Trophoblast cell (in vitro differentiated cells and primary cell): Measurements from ENCODE around the gene TIGAR.

Source experiments
- DNase-seq, 2 donors: peaks; one replicate each; pipeline ENCODE4 v3.0.0-alpha.2; 2016
- H2AFZ ChIP-seq: 2 replicates; pipeline ENCODE4 v1.6.1; 2013; ENCODE audit warnings: low read length, moderate library complexity, mild to moderate bottlenecking; ENCODE audit not compliant: insufficient read depth, poor library complexity
- H2AK5ac ChIP-seq: 2 replicates; pipeline ENCODE4 v1.6.1; 2013; ENCODE audit warnings: mild to moderate bottlenecking, low read length
- H2BK120ac ChIP-seq: 2 replicates; pipeline ENCODE4 v1.6.1; 2013; ENCODE audit warnings: low read length, mild to moderate bottlenecking, moderate library complexity; ENCODE audit not compliant: insufficient read depth, poor library complexity
- H2BK12ac ChIP-seq: 2 replicates; pipeline ENCODE4 v1.6.1; 2013; ENCODE audit warnings: mild to moderate bottlenecking, low read length, moderate library complexity
- H2BK5ac ChIP-seq: 2 replicates; pipeline ENCODE4 v1.6.1; 2013; ENCODE audit warnings: low read length, low read depth, moderate library complexity, mild to moderate bottlenecking; ENCODE audit not compliant: poor library complexity
- H3K14ac ChIP-seq: 2 replicates; pipeline ENCODE4 v1.6.1; 2013; ENCODE audit warnings: mild to moderate bottlenecking, low read length
- H3K18ac ChIP-seq: 2 replicates; pipeline ENCODE4 v1.6.1; 2013; ENCODE audit warnings: mild to moderate bottlenecking, low read length
- H3K23ac ChIP-seq: 2 replicates; pipeline ENCODE4 v1.6.1; 2013; ENCODE audit warnings: low read length
- H3K27ac ChIP-seq: 2 replicates; pipeline ENCODE4 v1.5.1; 2013; ENCODE audit warnings: low read depth, mild to moderate bottlenecking, inconsistent platforms, low read length, moderate library complexity
- H3K27me3 ChIP-seq: 2 replicates; pipeline ENCODE4 v1.6.1; 2013; ENCODE audit warnings: inconsistent platforms, mild to moderate bottlenecking, low read length, moderate library complexity; ENCODE audit not compliant: insufficient read depth
- H3K36me3 ChIP-seq, 2 experiments: 1 replicate in 1 of 2; 2 replicates in 1 of 2; pipeline ENCODE4 v1.6.1; 2013; ENCODE audit warnings: low read length in 2 of 2, mild to moderate bottlenecking in 2 of 2, moderate library complexity in 1 of 2; ENCODE audit not compliant: insufficient read depth in 2 of 2, control insufficient read depth in 1 of 2
- H3K4ac ChIP-seq: 2 replicates; pipeline ENCODE4 v1.6.1; 2013; ENCODE audit warnings: low read depth, mild to moderate bottlenecking, low read length, moderate library complexity
- H3K4me1 ChIP-seq, 2 experiments: 1 replicate in 1 of 2; 2 replicates in 1 of 2; pipeline ENCODE4 v1.6.1; 2013; ENCODE audit warnings: low read length in 2 of 2, mild to moderate bottlenecking in 2 of 2, moderate library complexity in 1 of 2; ENCODE audit not compliant: insufficient read depth in 2 of 2, control insufficient read depth in 1 of 2
- H3K4me2 ChIP-seq: 2 replicates; pipeline ENCODE4 v1.6.1; 2013; ENCODE audit warnings: inconsistent platforms, mild to moderate bottlenecking, low read length, moderate library complexity
- H3K4me3 ChIP-seq: 2 replicates; pipeline ENCODE4 v1.5.1; 2013; ENCODE audit warnings: mild to moderate bottlenecking, low read depth, low read length, inconsistent platforms
- H3K79me1 ChIP-seq: one replicate; pipeline ENCODE4 v1.6.1; 2013; ENCODE audit warnings: low read length
- H3K79me2 ChIP-seq: 2 replicates; pipeline ENCODE4 v1.6.1; 2013; ENCODE audit warnings: low read length, mild to moderate bottlenecking; ENCODE audit not compliant: control insufficient read depth, insufficient read depth, poor library complexity
- H3K9ac ChIP-seq: 2 replicates; pipeline ENCODE4 v1.6.1; 2013; ENCODE audit warnings: mild to moderate bottlenecking, low read length
- H3K9me3 ChIP-seq: 2 replicates; pipeline ENCODE4 v1.6.1; 2013; ENCODE audit warnings: low read depth, mild to moderate bottlenecking, control low read depth, inconsistent platforms, low read length; ENCODE audit not compliant: insufficient read depth
- H4K12ac ChIP-seq: 2 replicates; pipeline ENCODE4 v1.6.1; 2013; ENCODE audit warnings: low read depth, mild to moderate bottlenecking, low read length, moderate library complexity
- H4K8ac ChIP-seq: 2 replicates; pipeline ENCODE4 v1.6.1; 2013; ENCODE audit warnings: low read depth, mild to moderate bottlenecking, low read length, moderate library complexity
- H4K91ac ChIP-seq: one replicate; pipeline ENCODE4 v1.6.1; 2013; ENCODE audit warnings: low read depth, mild to moderate bottlenecking, low read length, moderate library complexity
- WGBS: extraction: QIAGEN DNeasy Blood & Tissue Kit; methylation state at CpG from one replicate; pipeline ENCODE4 v1.1.7; 2013; ENCODE audit warnings: missing lambda C conversion rate; ENCODE audit not compliant: insufficient read length, insufficient coverage; ENCODE audit errors: extremely low coverage; 5-methylcytosine and 5-hydroxymethylcytosine counted together

Gene TIGAR

DNA sequence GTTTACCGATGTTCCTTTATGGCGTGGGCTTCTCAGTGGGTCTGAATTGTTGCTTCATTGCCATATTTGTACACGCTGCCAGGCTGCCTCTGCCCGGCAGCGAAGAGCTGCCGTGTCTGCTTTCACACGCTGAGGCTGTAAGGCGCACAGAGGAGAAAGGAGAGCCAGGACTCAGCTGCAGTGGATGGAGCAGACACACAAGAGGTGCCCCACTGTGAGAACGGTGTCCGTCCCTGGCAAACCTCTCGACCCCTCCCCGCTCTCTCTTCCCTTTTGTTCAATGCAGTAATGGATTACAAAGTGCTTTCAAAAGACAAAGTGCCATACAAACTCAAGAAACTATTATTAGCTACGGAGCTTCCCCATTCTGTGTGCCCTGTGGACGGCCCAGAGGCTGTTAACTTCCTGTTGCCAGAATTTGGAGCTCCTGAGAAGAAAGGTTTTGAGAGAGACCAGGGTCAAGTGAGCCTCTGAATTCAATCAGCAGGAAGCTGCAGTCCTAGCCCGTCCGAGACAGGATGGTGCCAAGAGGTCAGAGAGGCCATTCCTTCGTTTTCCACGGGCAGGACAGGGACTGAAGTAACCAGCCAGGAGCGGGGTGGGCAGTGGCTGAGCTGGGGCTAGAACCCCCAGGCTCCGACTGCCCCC lies 31.7 kb upstream of the TIGAR start:
- H3K4ac ChIP-seq: no peak overlapping the region
- peak overlapping the region; percentile 22 for H3K27ac ChIP-seq
- H3K36me3 ChIP-seq: peaks cover 76 to 87% of the 10 kb centered on the region in 2 experiments
- H4K8ac ChIP-seq: no peak overlapping the region
- DNase-seq: no peak
- no peak overlapping the region for H2AK5ac ChIP-seq
- no peak overlapping the region for H4K91ac ChIP-seq
- H3K9me3 ChIP-seq: no peaks in the 10 kb centered on the region
- H3K4me2 ChIP-seq: no peak overlapping the region
- H3K79me1 ChIP-seq: peaks cover 5% of the 10 kb centered on the region
- no peak overlapping the region for H3K14ac ChIP-seq
- no peak overlapping the region for H3K4me3 ChIP-seq
- no peak overlapping the region for H2BK120ac ChIP-seq
- H2AFZ ChIP-seq: no peak overlapping the region
- H2BK5ac ChIP-seq: no peak overlapping the region
- no peak overlapping the region for H2BK12ac ChIP-seq
- H3K23ac ChIP-seq: no peak overlapping the region
- H3K79me2 ChIP-seq: peaks cover 3% of the 10 kb centered on the region
- no peak overlapping the region for H3K9ac ChIP-seq
- no peaks in the 10 kb centered on the region for H3K27me3 ChIP-seq
- peaks cover 25 to 28% of the 10 kb centered on the region in 2 experiments for H3K4me1 ChIP-seq
- WGBS: no CpG with 5 or more reads among the region's 20 CpGs
- no peak overlapping the region for H4K12ac ChIP-seq
- H3K18ac ChIP-seq: no peak overlapping the region

DNA sequence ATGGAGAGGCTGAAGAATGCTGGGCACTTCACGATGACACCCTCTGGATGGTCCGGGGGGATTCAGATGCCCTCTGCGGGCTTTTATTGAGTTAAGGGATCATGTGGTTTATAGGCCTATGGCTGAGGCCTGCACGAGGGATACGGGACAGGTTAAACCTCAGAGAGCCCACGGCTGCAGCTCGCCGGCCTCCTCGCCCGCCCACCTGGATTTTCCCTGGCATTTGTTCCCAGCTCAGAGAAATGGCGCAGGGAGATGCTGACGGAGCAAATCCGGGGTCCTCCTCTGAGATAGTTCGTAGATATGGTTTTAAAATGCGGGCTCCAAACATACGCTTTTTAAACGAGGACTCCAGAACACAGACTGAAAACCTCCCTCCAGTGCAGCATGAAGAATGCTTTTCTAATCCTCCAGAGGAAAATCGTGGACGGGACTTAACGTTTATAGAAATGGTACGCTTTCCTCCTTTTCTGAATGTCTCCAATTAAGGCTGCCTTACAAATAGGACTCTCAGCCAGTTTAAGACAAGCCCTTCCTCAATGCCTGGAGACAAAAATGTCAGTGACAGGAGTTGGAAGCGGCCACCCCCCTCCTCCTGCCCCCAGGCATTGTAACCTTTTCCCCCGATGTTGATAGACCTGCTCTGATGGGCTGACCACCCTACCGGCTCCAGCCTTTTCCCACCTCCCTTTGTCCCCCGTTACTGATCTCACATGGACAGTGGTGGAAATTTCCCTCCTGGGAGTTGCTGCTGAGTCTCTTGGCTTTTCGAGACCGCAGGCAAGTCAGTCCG lies 30.8 kb upstream of the TIGAR start:
- WGBS: no CpG with 5 or more reads among the region's 28 CpGs

DNA sequence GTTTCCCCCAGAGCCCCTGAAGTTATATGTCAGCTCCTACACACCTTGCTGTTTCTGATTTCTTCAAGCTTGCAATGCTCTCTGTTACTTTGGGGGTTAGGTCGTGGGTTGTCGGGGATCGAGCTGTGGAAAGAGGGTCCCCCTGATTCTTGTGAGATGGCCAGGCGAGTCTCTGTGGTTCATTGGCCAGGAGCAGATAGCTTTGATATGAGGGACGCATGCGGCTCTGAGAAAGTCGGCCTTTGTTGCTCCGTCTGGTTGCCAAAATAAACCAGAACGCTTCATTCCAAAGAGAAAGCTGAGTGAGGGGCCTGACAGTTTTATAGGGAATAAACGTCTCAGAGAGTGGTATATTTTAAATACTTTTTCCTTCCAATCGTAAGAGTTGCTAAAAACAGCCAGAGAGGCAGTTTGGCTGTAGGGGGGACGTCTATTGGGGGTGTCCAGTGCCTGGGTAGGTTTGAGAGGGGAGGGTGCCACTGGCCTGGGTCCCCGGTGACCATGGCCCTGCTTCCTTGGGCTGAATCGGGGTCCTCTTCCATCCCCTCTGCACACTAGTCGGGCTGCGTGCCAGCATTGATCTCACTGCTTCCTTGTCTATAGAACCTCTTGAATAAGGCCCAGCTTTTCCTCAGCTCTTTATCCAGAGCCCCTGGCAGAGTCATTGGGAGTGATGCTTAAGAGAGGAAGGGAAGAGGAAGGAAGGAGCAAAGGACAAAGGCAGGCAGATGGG lies 28.5 kb upstream of the TIGAR start:
- no peak for DNase-seq
- no peak overlapping the region for H3K4me3 ChIP-seq
- no CpG with 5 or more reads among the region's 16 CpGs for WGBS

More for the DNA sequence above, 30.8 kb upstream of the TIGAR start:
- H3K27ac ChIP-seq: no peak overlapping the region
- no peak overlapping the region for H4K8ac ChIP-seq
- H3K4ac ChIP-seq: no peak overlapping the region
- H3K36me3 ChIP-seq: peaks cover 74 to 89% of the 10 kb centered on the region in 2 experiments
- DNase-seq: no peak
- no peak overlapping the region for H3K18ac ChIP-seq
- H3K4me1 ChIP-seq: peaks cover 25 to 28% of the 10 kb centered on the region in 2 experiments
- no peak overlapping the region for H2BK120ac ChIP-seq
- no peak overlapping the region for H3K9ac ChIP-seq
- H3K9me3 ChIP-seq: no peaks in the 10 kb centered on the region
- H4K91ac ChIP-seq: no peak overlapping the region
- no peak overlapping the region for H3K4me2 ChIP-seq
- peaks cover 3% of the 10 kb centered on the region for H3K79me2 ChIP-seq
- no peak overlapping the region for H3K23ac ChIP-seq
- H3K79me1 ChIP-seq: peaks cover 5% of the 10 kb centered on the region
- no peak overlapping the region for H2AK5ac ChIP-seq
- no peak overlapping the region for H4K12ac ChIP-seq
- H3K27me3 ChIP-seq: no peaks in the 10 kb centered on the region
- H2BK12ac ChIP-seq: no peak overlapping the region
- peak overlapping the region; percentile 43 for H2BK5ac ChIP-seq
- no peak overlapping the region for H3K4me3 ChIP-seq
- no peak overlapping the region for H2AFZ ChIP-seq
- H3K14ac ChIP-seq: no peak overlapping the region

DNA sequence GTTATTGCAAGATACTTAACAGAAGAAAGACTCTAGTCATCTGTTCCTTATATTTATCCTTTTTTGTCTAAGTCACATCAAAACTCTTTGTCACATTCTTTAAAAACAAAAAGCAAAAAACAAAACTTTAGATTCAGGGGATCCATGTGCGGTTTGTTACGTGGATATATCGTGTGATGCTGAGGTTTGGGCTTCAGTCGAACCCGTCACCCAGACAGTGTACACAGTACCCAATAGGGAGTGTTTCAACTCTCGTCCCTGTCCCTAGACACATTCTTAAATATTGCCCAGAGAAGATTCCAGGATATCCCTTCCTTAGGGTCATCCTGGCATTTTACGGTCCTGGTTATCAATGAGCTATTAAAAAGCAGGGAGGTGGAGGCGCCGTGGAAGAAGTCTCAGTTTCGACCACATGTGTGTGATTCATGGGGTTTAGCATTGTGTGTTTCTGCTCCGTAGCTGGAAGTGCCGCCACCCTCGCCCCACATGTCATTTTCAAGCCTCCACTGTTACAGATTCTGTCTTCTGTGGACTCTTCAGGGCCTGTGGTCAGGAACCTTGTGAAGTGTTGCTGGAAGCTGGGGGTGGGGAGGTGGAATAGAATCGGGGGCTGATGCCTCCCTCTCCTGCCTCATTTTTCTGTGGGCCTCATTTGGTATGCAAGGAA lies 27.6 kb upstream of the TIGAR start:
- H2AK5ac ChIP-seq: no peak overlapping the region
- H2BK12ac ChIP-seq: no peak overlapping the region
- no peak overlapping the region for H3K9ac ChIP-seq
- no peak overlapping the region for H3K4me2 ChIP-seq
- no peak overlapping the region for H3K4ac ChIP-seq
- DNase-seq: no peak
- peaks cover 3% of the 10 kb centered on the region for H3K79me2 ChIP-seq
- H4K8ac ChIP-seq: no peak overlapping the region
- no CpG with 5 or more reads among the region's 14 CpGs for WGBS
- H3K23ac ChIP-seq: no peak overlapping the region
- no peak overlapping the region for H2AFZ ChIP-seq
- no peak overlapping the region for H3K18ac ChIP-seq
- no peak overlapping the region for H3K14ac ChIP-seq
- no peak overlapping the region for H3K27ac ChIP-seq
- H2BK120ac ChIP-seq: no peak overlapping the region
- peaks cover 4% of the 10 kb centered on the region for H3K79me1 ChIP-seq
- no peaks in the 10 kb centered on the region for H3K9me3 ChIP-seq
- no peak overlapping the region for H4K91ac ChIP-seq
- peaks cover 16 to 19% of the 10 kb centered on the region in 2 experiments for H3K4me1 ChIP-seq
- H2BK5ac ChIP-seq: no peak overlapping the region
- H4K12ac ChIP-seq: no peak overlapping the region
- peaks cover 65 to 81% of the 10 kb centered on the region in 2 experiments for H3K36me3 ChIP-seq
- H3K27me3 ChIP-seq: no peaks in the 10 kb centered on the region
- H3K4me3 ChIP-seq: peak overlapping the region; percentile 13

More for the DNA sequence above, 28.5 kb upstream of the TIGAR start:
- Histone ChIP-seq H2BK5ac (no peak overlapping the region), H3K36me3 (peaks cover 69 to 83% of the 10 kb centered on the region in 2 experiments), H2AK5ac (no peak overlapping the region), H3K4ac (no peak overlapping the region), H3K18ac (no peak overlapping the region), H3K4me2 (no peak overlapping the region), H3K9ac (no peak overlapping the region), H3K27me3 (no peaks in the 10 kb centered on the region), H2AFZ (no peak overlapping the region), H4K91ac (no peak overlapping the region), H2BK120ac (no peak overlapping the region), H3K14ac (no peak overlapping the region), H4K12ac (no peak overlapping the region), H3K9me3 (no peaks in the 10 kb centered on the region), H3K27ac (no peak overlapping the region), H2BK12ac (no peak overlapping the region), H3K79me1 (peaks cover 5% of the 10 kb centered on the region), H3K79me2 (peaks cover 3% of the 10 kb centered on the region), H3K23ac (no peak overlapping the region), H3K4me1 (peaks cover 24 to 25% of the 10 kb centered on the region in 2 experiments), H4K8ac (no peak overlapping the region)
